Measurements from ENCODE around the gene TREML4.

DNA sequence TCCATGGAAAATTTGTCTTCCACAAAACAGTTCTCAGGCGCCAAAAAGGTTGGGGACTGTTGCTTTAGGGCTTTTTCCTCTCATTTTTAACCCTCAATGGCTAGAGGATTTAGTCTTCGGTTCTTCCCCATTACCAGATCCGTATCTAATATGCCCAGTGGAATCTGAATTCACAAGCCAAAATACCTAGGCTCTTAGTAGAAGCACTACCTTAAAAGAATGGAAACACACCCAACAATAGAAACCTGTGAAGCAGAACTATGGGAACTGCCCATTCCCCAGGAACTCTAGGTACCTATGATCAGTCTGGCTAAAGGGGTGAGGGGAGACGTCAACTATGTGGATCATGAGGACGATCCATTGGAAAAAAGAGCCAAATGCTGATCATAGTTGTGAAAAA, 3.1 kb downstream of the TREML4 start:
- TF ChIP-seq ZNF747 (tag by site-specific recombination; IDR thresholded peaks at IDR 0.05) (no peak), ZNF830 (tag by site-specific recombination; IDR thresholded peaks at IDR 0.05; ENCODE audit: low read depth) (no peak), ZNF175 (tag by site-specific recombination; IDR thresholded peaks at IDR 0.05) (no peak), ZNF785 (tag by site-specific recombination; IDR thresholded peaks at IDR 0.05) (no peak), REPIN1 (tag by site-specific recombination; IDR thresholded peaks at IDR 0.05; ENCODE audit: low read depth) (no peak), MZF1 (tag by site-specific recombination; IDR thresholded peaks at IDR 0.05; ENCODE audit: borderline replicate concordance) (no peak), ZNF23 (tag by site-specific recombination; IDR thresholded peaks at IDR 0.05; ENCODE audit: borderline replicate concordance) (no peak)
- TF ChIP-seq, protein P1, sequence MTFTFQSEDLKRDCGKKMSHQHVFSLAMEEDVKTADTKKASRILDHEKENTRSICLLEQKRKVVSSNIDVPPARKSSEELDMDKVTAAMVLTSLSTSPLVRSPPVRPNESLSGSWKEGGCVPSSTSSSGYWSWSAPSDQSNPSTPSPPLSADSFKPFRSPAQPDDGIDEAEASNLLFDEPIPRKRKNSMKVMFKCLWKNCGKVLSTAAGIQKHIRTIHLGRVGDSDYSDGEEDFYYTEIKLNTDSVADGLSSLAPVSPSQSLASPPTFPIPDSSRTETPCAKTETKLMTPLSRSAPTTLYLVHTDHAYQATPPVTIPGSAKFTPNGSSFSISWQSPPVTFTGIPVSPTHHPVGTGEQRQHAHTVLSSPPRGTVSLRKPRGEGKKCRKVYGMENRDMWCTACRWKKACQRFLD (tag by site-specific recombination; IDR thresholded peaks at IDR 0.05), result no peak
- TF ChIP-seq, protein P2, sequence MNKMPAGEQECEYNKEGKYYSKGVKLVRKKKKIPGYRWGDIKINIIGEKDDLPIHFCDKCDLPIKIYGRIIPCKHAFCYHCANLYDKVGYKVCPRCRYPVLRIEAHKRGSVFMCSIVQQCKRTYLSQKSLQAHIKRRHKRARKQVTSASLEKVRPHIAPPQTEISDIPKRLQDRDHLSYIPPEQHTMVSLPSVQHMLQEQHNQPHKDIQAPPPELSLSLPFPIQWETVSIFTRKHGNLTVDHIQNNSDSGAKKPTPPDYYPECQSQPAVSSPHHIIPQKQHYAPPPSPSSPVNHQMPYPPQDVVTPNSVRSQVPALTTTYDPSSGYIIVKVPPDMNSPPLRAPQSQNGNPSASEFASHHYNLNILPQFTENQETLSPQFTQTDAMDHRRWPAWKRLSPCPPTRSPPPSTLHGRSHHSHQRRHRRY (tag by site-specific recombination; IDR thresholded peaks at IDR 0.05), result no peak
- TF ChIP-seq, protein P3, sequence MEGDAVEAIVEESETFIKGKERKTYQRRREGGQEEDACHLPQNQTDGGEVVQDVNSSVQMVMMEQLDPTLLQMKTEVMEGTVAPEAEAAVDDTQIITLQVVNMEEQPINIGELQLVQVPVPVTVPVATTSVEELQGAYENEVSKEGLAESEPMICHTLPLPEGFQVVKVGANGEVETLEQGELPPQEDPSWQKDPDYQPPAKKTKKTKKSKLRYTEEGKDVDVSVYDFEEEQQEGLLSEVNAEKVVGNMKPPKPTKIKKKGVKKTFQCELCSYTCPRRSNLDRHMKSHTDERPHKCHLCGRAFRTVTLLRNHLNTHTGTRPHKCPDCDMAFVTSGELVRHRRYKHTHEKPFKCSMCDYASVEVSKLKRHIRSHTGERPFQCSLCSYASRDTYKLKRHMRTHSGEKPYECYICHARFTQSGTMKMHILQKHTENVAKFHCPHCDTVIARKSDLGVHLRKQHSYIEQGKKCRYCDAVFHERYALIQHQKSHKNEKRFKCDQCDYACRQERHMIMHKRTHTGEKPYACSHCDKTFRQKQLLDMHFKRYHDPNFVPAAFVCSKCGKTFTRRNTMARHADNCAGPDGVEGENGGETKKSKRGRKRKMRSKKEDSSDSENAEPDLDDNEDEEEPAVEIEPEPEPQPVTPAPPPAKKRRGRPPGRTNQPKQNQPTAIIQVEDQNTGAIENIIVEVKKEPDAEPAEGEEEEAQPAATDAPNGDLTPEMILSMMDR (tag by site-specific recombination; IDR thresholded peaks at IDR 0.05), result no peak
- TF ChIP-seq, protein P4, sequence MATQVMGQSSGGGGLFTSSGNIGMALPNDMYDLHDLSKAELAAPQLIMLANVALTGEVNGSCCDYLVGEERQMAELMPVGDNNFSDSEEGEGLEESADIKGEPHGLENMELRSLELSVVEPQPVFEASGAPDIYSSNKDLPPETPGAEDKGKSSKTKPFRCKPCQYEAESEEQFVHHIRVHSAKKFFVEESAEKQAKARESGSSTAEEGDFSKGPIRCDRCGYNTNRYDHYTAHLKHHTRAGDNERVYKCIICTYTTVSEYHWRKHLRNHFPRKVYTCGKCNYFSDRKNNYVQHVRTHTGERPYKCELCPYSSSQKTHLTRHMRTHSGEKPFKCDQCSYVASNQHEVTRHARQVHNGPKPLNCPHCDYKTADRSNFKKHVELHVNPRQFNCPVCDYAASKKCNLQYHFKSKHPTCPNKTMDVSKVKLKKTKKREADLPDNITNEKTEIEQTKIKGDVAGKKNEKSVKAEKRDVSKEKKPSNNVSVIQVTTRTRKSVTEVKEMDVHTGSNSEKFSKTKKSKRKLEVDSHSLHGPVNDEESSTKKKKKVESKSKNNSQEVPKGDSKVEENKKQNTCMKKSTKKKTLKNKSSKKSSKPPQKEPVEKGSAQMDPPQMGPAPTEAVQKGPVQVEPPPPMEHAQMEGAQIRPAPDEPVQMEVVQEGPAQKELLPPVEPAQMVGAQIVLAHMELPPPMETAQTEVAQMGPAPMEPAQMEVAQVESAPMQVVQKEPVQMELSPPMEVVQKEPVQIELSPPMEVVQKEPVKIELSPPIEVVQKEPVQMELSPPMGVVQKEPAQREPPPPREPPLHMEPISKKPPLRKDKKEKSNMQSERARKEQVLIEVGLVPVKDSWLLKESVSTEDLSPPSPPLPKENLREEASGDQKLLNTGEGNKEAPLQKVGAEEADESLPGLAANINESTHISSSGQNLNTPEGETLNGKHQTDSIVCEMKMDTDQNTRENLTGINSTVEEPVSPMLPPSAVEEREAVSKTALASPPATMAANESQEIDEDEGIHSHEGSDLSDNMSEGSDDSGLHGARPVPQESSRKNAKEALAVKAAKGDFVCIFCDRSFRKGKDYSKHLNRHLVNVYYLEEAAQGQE (tag by site-specific recombination; IDR thresholded peaks at IDR 0.05), result no peak
